ENCODE measurements around the gene NCBP3. TPM values are rescaled to one million over a fixed set of nuclear protein-coding genes. Genes with fewer than 3 reads are reported as not detected.

The NCBP3 gene, protein sequence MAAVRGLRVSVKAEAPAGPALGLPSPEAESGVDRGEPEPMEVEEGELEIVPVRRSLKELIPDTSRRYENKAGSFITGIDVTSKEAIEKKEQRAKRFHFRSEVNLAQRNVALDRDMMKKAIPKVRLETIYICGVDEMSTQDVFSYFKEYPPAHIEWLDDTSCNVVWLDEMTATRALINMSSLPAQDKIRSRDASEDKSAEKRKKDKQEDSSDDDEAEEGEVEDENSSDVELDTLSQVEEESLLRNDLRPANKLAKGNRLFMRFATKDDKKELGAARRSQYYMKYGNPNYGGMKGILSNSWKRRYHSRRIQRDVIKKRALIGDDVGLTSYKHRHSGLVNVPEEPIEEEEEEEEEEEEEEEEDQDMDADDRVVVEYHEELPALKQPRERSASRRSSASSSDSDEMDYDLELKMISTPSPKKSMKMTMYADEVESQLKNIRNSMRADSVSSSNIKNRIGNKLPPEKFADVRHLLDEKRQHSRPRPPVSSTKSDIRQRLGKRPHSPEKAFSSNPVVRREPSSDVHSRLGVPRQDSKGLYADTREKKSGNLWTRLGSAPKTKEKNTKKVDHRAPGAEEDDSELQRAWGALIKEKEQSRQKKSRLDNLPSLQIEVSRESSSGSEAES
- 8.2 and 13.7 TPM in 2 replicates for total RNA-seq

DNA sequence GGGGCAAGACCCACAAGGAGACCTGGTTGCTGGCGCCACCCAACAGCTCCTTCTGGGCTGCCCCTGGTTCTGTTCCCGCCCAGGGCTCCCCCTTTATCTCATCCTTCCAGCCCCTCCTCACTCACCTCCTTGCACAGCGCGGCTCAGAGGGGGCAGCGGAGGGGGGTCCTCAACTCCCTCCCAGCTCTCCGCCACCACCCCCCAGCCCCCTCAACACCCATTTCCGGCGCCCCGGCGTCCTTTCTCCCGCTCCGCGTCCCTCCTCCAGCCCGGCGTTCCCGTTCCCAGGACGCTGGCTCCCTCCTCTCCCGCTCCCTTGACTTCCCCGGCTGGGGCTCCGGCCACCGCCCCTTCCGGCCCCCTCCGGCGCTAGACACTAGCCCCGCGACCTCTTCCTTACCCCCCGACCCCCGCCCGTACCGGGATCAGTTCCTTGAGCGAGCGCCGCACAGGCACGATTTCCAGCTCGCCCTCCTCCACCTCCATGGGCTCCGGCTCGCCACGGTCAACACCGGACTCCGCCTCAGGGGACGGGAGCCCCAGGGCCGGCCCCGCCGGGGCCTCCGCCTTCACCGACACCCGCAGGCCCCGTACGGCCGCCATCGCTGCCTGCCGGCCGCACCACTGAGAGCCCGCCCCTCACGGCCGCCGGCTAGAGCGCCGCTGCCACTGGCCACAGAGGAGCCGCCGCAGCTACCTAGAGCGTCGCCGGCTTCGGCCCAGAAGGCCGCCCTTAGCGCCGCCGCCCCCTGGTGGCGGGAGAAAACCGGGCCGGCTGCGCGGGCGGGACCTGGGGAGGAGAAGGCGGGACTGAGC is at the start of gene NCBP3:
Gene NCBP3, minus strand, starts transcription at position 626 of the 816 bp plus-strand sequence. Its CDS starts 23 bp downstream, at position 603.
- Histone ChIP-seq H3K36me3 (ENCODE audit: control insufficient read depth, insufficient read depth, low read length) (peaks cover 7% of the 10 kb centered on the region), H3K27me3 (ENCODE audit: control insufficient read depth, insufficient read depth, low read length) (no peaks in the 10 kb centered on the region), H3K4me3 (ENCODE audit: low read depth, low read length) (peak within 1 kb of the TSS; percentile 93)
- TF ChIP-seq, protein P1, sequence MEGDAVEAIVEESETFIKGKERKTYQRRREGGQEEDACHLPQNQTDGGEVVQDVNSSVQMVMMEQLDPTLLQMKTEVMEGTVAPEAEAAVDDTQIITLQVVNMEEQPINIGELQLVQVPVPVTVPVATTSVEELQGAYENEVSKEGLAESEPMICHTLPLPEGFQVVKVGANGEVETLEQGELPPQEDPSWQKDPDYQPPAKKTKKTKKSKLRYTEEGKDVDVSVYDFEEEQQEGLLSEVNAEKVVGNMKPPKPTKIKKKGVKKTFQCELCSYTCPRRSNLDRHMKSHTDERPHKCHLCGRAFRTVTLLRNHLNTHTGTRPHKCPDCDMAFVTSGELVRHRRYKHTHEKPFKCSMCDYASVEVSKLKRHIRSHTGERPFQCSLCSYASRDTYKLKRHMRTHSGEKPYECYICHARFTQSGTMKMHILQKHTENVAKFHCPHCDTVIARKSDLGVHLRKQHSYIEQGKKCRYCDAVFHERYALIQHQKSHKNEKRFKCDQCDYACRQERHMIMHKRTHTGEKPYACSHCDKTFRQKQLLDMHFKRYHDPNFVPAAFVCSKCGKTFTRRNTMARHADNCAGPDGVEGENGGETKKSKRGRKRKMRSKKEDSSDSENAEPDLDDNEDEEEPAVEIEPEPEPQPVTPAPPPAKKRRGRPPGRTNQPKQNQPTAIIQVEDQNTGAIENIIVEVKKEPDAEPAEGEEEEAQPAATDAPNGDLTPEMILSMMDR (IDR thresholded peaks at IDR 0.05; ENCODE audit: insufficient read depth, low read length, severe bottlenecking) = peak; percentile 96
- FAIRE-seq (no peak), DNase-seq (ENCODE audit: low read depth) (peak; percentile 76)

DNA sequence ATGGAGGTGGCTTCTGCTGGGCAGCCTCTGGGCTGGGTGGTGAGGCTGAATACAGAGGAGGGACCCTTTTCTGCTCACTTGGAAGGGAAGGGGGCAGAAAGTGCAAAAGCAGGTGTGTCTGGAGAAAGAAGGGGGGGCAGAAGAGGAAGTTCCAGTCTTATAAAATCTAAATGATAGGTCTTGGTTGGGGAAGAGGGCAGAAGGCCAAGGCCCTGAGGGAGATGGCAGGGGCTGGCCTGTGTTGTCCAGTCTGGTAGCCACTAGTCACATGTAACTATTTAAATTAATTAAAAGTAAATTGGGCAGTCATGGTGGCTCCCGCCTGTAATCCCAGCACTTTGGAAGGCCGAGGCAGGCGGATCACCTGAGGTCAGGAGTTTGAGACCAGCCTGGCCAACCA is 49.3 kb upstream of the NCBP3 start:
- H3K36me3 ChIP-seq (ENCODE audit: control insufficient read depth, insufficient read depth, low read length) = no peaks in the 10 kb centered on the region
- DNase-seq (ENCODE audit: low read depth) (no peak), FAIRE-seq (no peak)
- TF ChIP-seq, protein P1 (IDR thresholded peaks at IDR 0.05; ENCODE audit: insufficient read depth, low read length, severe bottlenecking) = no peak
- no peak overlapping the region for H3K4me3 ChIP-seq (ENCODE audit: low read depth, low read length)
- no peaks in the 10 kb centered on the region for H3K27me3 ChIP-seq (ENCODE audit: control insufficient read depth, insufficient read depth, low read length)

DNA sequence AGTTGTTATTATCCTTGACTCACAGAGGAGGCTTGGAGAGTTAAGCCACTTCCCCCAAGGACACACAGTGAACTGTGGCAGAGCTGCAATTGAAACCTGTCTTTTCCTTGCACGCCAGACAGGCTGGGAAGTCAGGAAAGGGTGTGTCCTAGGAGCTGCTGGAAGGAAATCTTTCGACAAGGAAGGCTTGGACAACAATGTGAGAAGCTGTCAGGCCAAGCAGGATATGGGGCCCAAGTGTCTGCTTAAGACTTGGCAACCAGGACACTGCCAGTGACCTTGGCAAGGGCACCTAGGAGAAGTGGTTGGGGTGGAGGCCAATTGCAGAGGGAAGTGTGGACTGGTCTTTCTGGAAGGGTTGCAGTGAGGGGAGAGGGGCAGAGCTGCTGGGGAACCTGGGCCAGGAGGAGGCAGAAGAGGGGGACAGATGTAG is 48.9 kb upstream of the NCBP3 start:
- peak; percentile 74 for DNase-seq (ENCODE audit: low read depth)
- FAIRE-seq = peak; percentile 66
- no peaks in the 10 kb centered on the region for H3K27me3 ChIP-seq (ENCODE audit: control insufficient read depth, insufficient read depth, low read length)
- TF ChIP-seq, protein P1 (IDR thresholded peaks at IDR 0.05; ENCODE audit: insufficient read depth, low read length, severe bottlenecking) = no peak
- H3K4me3 ChIP-seq (ENCODE audit: low read depth, low read length) = no peak overlapping the region
- no peaks in the 10 kb centered on the region for H3K36me3 ChIP-seq (ENCODE audit: control insufficient read depth, insufficient read depth, low read length)

DNA sequence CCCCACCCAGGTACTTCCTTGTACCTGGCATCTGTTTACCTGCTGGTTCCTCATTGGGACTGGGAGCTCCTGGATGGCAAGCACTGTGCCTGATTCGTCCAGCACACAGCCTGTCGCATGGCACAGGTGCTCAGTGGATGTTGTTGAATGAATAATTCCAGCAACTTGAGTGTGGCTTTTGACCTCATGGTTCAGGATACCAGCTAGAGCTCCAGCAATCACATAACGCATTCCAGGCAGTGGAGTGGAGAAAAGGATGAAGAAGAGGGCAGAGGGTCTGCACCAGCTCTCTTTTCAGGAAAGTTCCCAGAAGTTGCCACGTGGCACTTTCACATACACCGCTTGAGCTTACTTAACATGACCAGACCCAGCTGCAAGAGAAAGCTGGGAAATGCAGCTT is 48.1 kb upstream of the NCBP3 start:
- FAIRE-seq (peak; percentile 62), DNase-seq (ENCODE audit: low read depth) (no peak)
- TF ChIP-seq, protein P1 (IDR thresholded peaks at IDR 0.05; ENCODE audit: insufficient read depth, low read length, severe bottlenecking) = no peak
- no peak overlapping the region for H3K4me3 ChIP-seq (ENCODE audit: low read depth, low read length)
- H3K27me3 ChIP-seq (ENCODE audit: control insufficient read depth, insufficient read depth, low read length) = no peaks in the 10 kb centered on the region
- H3K36me3 ChIP-seq (ENCODE audit: control insufficient read depth, insufficient read depth, low read length) = no peaks in the 10 kb centered on the region

DNA sequence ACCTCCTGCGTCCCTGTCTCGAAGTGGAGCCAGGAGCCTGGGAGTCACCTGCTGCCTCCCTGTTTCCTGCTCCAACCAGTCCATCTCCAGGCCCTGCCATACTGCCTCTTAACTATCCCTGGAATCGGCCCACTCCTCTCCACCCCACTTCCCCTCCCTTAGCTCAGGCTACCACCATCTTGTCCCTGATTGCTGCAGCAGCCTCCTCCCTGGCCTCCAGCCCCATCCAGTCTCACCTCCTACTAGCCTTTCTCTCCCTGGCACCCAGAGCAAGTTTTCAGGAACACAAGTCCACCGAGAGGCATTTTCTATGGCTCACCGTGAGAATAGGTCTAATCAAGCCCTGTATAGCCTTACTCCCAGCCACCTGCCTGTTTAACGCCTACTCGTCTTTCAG is 47.7 kb upstream of the NCBP3 start:
- DNase-seq (ENCODE audit: low read depth) = no peak
- Histone ChIP-seq H3K36me3 (ENCODE audit: control insufficient read depth, insufficient read depth, low read length) (no peaks in the 10 kb centered on the region), H3K27me3 (ENCODE audit: control insufficient read depth, insufficient read depth, low read length) (no peaks in the 10 kb centered on the region), H3K4me3 (ENCODE audit: low read depth, low read length) (no peak overlapping the region)
- no peak for FAIRE-seq
- TF ChIP-seq, protein P1 (IDR thresholded peaks at IDR 0.05; ENCODE audit: insufficient read depth, low read length, severe bottlenecking) = no peak

Data from bronchial epithelial cell (primary cell).